ENCODE results near the gene CTRB2. TPM values are rescaled to one million over a fixed set of nuclear protein-coding genes. Genes with fewer than 3 reads are reported as not detected.

The CTRB2 gene
- total RNA-seq, 2 donors from 2014 or later = not detected

- TF ChIP-seq CTCF (IDR thresholded peaks at IDR 0.05) = no peak
- H3K4me3 ChIP-seq = no peak overlapping the region
- DNase-seq (ENCODE audit: low spot score) = no peak
- peaks cover 0 to 60% of the 10 kb centered on the region in 2 donors for H3K4me1 ChIP-seq
- peaks cover 30% of the 10 kb centered on the region for H3K36me3 ChIP-seq
- H3K27ac ChIP-seq = peak overlapping the region in 1 of 2 donors; percentile 93
- no peaks in the 10 kb centered on the region for H3K9me3 ChIP-seq
- H3K27me3 ChIP-seq = no peaks in the 10 kb centered on the region
These were observed 28.8 kb upstream of the CTRB2 start for GRCh38 chr16:75235721-75236193.

- H3K36me3 ChIP-seq = peaks cover 30% of the 10 kb centered on the region
- peak overlapping the region; percentile 55 to 93 for H3K27ac ChIP-seq
These were observed 28.1 kb upstream of the CTRB2 start for GRCh38 chr16:75234856-75235696.

GRCh38 chr16:75233611-75233938 lies 26.6 kb upstream of the CTRB2 start:
- Histone ChIP-seq H3K36me3 (peaks cover 44% of the 10 kb centered on the region), H3K27me3 (no peaks in the 10 kb centered on the region), H3K4me1 (peaks cover 0 to 51% of the 10 kb centered on the region in 2 donors), H3K4me3 (no peak overlapping the region), H3K27ac (peak overlapping the region; percentile 63 to 93), H3K9me3 (no peaks in the 10 kb centered on the region)
- no peak for TF ChIP-seq CTCF (IDR thresholded peaks at IDR 0.05)
- no peak for DNase-seq (ENCODE audit: low spot score)

More at GRCh38 chr16:75234856-75235696, 28.1 kb upstream of the CTRB2 start:
- no peaks in the 10 kb centered on the region for H3K27me3 ChIP-seq
- H3K4me1 ChIP-seq = peaks cover 0 to 60% of the 10 kb centered on the region in 2 donors
- H3K4me3 ChIP-seq = no peak overlapping the region
- TF ChIP-seq CTCF (IDR thresholded peaks at IDR 0.05) = no peak
- no peaks in the 10 kb centered on the region for H3K9me3 ChIP-seq
- DNase-seq (ENCODE audit: low spot score) = no peak

GRCh38 chr16:75231570-75231969 lies 24.6 kb upstream of the CTRB2 start:
- Histone ChIP-seq H3K9me3 (no peaks in the 10 kb centered on the region), H3K27me3 (no peaks in the 10 kb centered on the region), H3K27ac (no peak overlapping the region), H3K4me3 (no peak overlapping the region), H3K36me3 (peaks cover 49% of the 10 kb centered on the region), H3K4me1 (peaks cover 0 to 33% of the 10 kb centered on the region in 2 donors)
- TF ChIP-seq CTCF (IDR thresholded peaks at IDR 0.05) = no peak
- no peak for DNase-seq (ENCODE audit: low spot score)

- Histone ChIP-seq H3K27me3 (no peaks in the 10 kb centered on the region), H3K36me3 (peaks cover 47% of the 10 kb centered on the region), H3K27ac (peak overlapping the region; percentile 66 to 78), H3K9me3 (no peaks in the 10 kb centered on the region), H3K4me3 (no peak overlapping the region), H3K4me1 (peaks cover 0 to 38% of the 10 kb centered on the region in 2 donors)
- DNase-seq (ENCODE audit: low spot score) = no peak
- no peak for TF ChIP-seq CTCF (IDR thresholded peaks at IDR 0.05)
These were observed 23.6 kb upstream of the CTRB2 start for GRCh38 chr16:75230471-75231110.

Measured in right atrium auricular region (tissue), 2 donors.